HG02970 (cell line): ENCODE results near the gene PSMD2.

Experiments
- ATAC-seq: cut with Tn5 transposase; IDR thresholded peaks from one replicate; pipeline ENCODE4 v1.9.1; 2021; ENCODE audit warnings: mild to moderate bottlenecking, moderate library complexity, moderate number of reproducible peaks; ENCODE audit not compliant: unreplicated experiment, low FRiP score

PSMD2 gene

GRCh38 chr3:184315871-184316661 is 17.0 kb downstream of the PSMD2 start:
- no peak for ATAC-seq

DNA sequence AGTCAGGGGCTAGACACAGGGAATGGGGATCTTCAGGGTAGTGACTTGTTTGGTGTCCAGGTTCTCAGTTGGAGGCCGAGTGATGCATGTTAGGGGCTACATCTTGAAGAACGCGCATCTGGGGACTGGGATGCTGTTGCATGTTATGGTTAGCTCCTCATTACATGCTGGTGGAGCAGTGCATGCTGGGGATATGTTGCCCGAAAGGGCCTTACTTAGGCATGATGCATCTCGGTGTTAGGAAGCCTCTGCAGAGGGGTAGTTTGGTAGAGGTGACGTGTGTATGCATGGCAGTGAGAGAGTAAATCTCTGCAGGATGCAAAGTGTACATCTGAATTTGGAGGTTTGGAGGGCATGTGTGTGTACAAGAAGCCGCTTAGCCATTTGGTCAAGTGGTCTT is 17.8 kb downstream of the PSMD2 start:
- no peak for ATAC-seq

DNA sequence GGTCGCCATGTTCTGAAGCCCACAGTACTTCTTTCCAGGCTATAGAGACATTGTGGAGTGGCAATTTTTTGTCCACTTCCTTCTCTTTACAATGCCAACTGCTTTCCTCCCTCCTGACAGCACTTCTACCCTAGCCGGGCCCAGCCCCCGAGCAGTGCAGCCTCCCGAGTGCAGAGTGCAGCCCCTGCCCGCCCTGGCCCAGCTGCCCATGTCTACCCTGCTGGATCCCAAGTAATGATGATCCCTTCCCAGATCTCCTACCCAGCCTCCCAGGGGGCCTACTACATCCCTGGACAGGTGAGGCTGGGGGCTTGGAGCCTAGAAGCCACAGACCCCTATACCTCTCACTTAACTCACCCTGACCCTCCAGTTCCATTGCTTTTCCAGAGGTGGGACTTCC is 18.2 kb downstream of the PSMD2 start:
- ATAC-seq: no peak

- ATAC-seq: no peak
These were observed 21.0 kb downstream of the PSMD2 start for GRCh38 chr3:184320104-184320445.

GRCh38 chr3:184321666-184322065 is 22.6 kb downstream of the PSMD2 start:
- no peak for ATAC-seq

- ATAC-seq: no peak
These were observed 23.9 kb downstream of the PSMD2 start for GRCh38 chr3:184322731-184323487.

DNA sequence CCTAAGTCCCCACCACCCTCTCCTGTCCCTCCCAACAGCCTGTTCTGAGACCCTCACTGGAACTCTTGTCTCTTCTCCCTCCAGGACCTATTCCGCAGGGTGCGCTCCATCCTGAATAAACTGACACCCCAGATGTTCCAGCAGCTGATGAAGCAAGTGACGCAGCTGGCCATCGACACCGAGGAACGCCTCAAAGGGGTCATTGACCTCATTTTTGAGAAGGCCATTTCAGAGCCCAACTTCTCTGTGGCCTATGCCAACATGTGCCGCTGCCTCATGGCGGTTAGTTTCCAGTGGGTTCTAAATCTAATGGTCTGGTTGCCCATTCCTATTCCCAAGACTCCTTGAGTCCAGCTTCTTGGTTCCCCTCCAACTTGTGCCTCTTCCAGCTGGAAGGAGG is 24.7 kb downstream of the PSMD2 start:
- no peak for ATAC-seq

DNA sequence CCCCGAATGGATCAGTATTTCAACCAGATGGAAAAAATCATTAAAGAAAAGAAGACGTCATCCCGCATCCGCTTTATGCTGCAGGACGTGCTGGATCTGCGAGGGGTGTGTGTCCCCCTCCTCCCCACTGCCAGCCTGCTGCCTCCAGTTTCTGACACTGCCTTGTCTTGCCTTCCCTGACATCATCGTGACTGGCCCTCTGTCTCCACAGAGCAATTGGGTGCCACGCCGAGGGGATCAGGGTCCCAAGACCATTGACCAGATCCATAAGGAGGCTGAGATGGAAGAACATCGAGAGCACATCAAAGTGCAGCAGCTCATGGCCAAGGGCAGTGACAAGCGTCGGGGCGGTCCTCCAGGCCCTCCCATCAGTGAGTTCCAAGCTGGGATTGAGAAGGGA is 26.2 kb downstream of the PSMD2 start:
- ATAC-seq: no peak

GRCh38 chr3:184325715-184326369 is 26.8 kb downstream of the PSMD2 start:
- no peak for ATAC-seq

- no peak for ATAC-seq
These were observed 28.1 kb downstream of the PSMD2 start for GRCh38 chr3:184327171-184327570.

- ATAC-seq: no peak
These were observed 29.5 kb downstream of the PSMD2 start for GRCh38 chr3:184328516-184328915.

GRCh38 chr3:184332370-184333090 is 33.5 kb downstream of the PSMD2 start:
- ATAC-seq: no peak

DNA sequence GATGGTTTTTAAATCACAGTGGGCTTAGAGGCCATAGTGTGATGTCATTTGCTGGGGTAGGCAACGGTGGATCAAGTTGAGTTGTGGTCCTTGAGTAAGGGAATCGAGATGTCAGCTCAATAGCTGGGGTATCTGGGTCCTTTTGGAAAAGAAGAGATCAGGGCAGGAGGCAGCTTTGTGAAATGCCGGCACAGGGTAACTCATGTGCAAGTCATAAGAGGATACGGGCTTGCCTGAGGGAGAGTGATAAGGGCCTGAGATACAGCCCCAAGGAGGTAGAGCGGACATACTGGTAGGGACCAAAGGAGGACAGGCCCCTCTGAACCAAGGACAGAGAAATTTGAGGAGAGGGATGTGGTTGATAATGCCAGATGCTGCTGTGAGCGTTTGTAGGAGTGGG is 34.1 kb downstream of the PSMD2 start:
- no peak for ATAC-seq

DNA sequence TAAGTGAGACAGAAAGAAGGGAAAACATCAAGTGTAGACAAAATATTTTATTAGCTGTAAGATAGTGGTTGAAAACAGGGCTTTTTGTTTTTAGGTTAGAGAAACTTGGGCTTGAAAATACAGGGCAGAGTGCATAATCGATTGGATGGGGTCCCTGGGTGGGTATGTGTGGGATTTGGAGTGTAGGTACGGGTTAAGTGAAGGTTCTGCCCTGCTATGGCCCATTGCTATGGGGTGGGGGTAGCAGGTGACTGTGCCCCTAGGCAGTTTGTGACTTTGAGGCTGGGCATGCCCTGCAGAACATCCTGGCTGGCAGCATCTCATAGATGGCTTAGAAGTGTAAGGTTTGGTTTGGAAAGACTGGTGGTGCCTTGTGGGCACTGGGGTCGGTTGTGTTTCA is 34.7 kb downstream of the PSMD2 start:
- no peak for ATAC-seq

DNA sequence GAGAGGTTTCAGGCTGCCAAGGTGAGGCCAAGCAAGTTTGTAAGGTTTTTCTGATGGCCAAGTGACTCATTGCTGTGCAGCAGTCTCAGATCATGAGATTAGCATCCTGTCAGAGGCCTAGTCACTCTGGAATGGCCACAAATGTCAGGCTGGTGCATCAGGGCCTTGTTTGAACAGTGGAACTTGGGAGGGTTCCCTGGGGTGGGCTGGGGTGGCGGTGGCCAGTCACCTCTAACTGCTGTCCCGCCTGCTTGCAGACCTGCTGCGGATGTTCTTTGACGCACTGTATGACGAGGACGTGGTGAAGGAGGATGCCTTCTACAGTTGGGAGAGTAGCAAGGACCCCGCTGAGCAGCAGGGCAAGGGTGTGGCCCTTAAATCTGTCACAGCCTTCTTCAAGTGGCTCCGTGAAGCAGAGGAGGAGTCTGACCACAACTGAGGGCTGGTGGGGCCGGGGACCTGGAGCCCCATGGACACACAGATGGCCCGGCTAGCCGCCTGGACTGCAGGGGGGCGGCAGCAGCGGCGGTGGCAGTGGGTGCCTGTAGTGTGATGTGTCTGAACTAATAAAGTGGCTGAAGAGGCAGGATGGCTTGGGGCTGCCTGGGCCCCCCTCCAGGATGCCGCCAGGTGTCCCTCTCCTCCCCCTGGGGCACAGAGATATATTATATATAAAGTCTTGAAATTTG is 35.6 kb downstream of the PSMD2 start:
- ATAC-seq: no peak

GRCh38 chr3:184335291-184335660 is 36.2 kb downstream of the PSMD2 start:
- ATAC-seq: peak; percentile 8

DNA sequence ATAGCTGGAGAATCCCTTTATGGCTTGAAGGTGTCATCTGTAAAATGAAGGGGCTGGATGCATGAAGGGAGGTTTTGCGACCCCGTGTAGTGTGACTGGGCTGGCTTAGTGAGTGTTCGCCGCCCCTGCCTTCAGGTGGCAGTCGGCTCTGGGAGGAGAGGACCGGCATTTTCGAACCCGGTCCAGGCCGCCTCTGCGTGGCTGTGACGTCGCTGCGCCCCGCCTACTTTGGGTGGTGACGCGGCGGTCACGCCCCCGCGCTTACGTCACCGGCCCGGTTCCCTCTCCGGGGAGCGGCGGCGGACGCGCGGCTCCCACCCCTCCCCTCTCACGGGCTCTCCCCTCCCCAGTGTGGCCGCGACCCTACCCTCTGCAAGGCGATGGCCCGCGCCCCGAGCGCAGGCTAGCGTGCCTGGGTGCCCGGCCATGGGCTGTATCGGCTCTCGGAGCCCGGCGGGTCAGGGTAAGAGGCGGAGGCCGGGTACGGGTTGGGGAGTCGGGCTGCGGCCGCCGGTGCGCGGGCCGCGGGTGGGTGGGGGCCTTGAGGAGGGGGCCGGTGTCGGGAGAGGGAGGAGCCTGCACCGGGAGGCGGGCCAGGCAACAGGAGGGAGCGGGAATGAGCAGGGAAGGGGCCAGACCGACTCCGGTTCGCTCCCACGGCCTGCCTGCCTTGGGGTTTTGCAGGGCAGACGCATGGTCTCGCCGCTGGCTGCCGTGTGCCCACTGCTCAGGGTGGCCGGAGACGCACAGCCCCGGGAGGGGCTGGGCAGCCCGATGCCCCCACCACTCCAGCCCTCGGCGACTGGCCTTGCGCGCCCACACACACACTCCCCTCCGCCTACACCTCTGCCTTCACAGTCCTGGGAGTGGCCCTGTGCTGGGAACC is 36.9 kb downstream of the PSMD2 start:
- peak; percentile 63 for ATAC-seq

- ATAC-seq: no peak
These were observed 37.7 kb downstream of the PSMD2 start for GRCh38 chr3:184336547-184337398.

DNA sequence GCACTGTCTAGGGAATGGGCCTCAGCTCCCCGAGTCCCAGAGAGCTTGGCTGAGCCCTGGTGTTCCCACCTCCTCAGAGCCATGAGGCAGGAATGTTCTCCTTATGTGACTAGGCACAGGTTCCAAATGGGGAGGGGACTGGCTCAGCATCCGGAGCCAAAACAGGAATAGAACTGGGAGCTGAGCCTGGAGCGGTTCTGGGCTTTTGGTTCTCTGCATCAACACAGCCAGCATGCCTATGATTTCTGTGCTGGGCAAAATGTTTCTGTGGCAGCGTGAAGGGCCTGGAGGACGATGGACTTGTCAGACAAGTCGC is 38.3 kb downstream of the PSMD2 start, which contains the start of gene FAM131A:
TSS of gene FAM131A (plus strand) at position 202 of the 316 bp plus-strand sequence. CDS start at position 233, 31 bp downstream.
- ATAC-seq: no peak
